HL-60 (cell line): ENCODE results near the gene RIMS3.

ENCODE experiments used
- DNase-seq, 2 experiments: peaks; one replicate each; pipeline ENCODE4 v3.0.0-alpha.2; 2010 to 2020; ENCODE audit warnings: low read depth in 1 of 2, low spot score in 1 of 2
- H3K27ac ChIP-seq: fragments of 250-450 bp; sonication (Bioruptor Pico); replicated peaks from 2 replicates; pipeline ENCODE4 v1.5.1; 2020; ENCODE audit warnings: mild to moderate bottlenecking, moderate library complexity
- H3K27me3 ChIP-seq: fragments of 250-450 bp; sonication (Bioruptor Pico); 2 replicates; pipeline ENCODE4 v1.5.1; 2021; ENCODE audit warnings: mild to moderate bottlenecking, moderate library complexity; ENCODE audit not compliant: insufficient read depth, poor library complexity, severe bottlenecking
- H3K4me3 ChIP-seq: replicated peaks from 2 replicates; pipeline ENCODE4 v1.5.1; 2011; ENCODE audit warnings: mild to moderate bottlenecking, control low read depth, low read length; ENCODE audit not compliant: insufficient read depth
- GABPA ChIP-seq: IDR thresholded peaks from 2 replicates; pipeline ENCODE4 v1.6.1; 2012; ENCODE audit warnings: low read depth
- POLR2AphosphoS5 ChIP-seq: IDR thresholded peaks from 2 replicates; pipeline ENCODE4 v1.6.1; 2012; ENCODE audit warnings: low read depth
- SPI1 ChIP-seq: IDR thresholded peaks from 2 replicates; pipeline ENCODE4 v1.6.1; 2012; ENCODE audit warnings: low read depth, mild to moderate bottlenecking, borderline replicate concordance
- TF ChIP-seq, protein P1 (sequence below): IDR thresholded peaks from one replicate; pipeline ENCODE4 v1.5.1; 2011; ENCODE audit warnings: low read length, control low read depth, inconsistent platforms; ENCODE audit not compliant: insufficient read depth
- TF ChIP-seq, protein P2 (sequence below): IDR thresholded peaks from 2 replicates; pipeline ENCODE4 v1.6.1; 2012; ENCODE audit warnings: low read depth; ENCODE audit not compliant: insufficient replicate concordance

The RIMS3 gene

DNA sequence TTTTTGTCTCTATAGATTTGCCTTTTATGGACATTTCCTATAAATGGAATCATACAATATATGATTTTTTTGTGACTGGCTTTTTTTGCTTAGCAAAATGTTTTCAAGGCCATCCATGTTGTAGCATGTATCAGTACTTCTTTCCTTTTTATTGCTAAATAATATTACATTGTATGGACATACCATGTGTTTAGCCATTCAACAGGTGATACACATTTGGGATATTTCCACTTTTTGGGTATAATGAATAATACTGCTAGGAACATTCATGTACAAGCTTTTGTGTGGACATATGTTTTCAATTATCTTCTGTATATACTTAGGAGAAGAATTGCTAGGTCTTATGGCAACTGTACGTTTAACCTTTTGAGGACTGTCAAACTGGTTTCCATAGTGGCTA lies 47.4 kb downstream of the RIMS3 start:
- no peak for DNase-seq
- H3K27me3 ChIP-seq: no peaks in the 10 kb centered on the region
- H3K27ac ChIP-seq: no peak overlapping the region
- H3K4me3 ChIP-seq: no peak overlapping the region
- TF ChIP-seq POLR2AphosphoS5 (no peak), SPI1 (no peak), GABPA (no peak)
- TF ChIP-seq, protein P1, sequence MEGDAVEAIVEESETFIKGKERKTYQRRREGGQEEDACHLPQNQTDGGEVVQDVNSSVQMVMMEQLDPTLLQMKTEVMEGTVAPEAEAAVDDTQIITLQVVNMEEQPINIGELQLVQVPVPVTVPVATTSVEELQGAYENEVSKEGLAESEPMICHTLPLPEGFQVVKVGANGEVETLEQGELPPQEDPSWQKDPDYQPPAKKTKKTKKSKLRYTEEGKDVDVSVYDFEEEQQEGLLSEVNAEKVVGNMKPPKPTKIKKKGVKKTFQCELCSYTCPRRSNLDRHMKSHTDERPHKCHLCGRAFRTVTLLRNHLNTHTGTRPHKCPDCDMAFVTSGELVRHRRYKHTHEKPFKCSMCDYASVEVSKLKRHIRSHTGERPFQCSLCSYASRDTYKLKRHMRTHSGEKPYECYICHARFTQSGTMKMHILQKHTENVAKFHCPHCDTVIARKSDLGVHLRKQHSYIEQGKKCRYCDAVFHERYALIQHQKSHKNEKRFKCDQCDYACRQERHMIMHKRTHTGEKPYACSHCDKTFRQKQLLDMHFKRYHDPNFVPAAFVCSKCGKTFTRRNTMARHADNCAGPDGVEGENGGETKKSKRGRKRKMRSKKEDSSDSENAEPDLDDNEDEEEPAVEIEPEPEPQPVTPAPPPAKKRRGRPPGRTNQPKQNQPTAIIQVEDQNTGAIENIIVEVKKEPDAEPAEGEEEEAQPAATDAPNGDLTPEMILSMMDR: no peak
- TF ChIP-seq, protein P2, sequence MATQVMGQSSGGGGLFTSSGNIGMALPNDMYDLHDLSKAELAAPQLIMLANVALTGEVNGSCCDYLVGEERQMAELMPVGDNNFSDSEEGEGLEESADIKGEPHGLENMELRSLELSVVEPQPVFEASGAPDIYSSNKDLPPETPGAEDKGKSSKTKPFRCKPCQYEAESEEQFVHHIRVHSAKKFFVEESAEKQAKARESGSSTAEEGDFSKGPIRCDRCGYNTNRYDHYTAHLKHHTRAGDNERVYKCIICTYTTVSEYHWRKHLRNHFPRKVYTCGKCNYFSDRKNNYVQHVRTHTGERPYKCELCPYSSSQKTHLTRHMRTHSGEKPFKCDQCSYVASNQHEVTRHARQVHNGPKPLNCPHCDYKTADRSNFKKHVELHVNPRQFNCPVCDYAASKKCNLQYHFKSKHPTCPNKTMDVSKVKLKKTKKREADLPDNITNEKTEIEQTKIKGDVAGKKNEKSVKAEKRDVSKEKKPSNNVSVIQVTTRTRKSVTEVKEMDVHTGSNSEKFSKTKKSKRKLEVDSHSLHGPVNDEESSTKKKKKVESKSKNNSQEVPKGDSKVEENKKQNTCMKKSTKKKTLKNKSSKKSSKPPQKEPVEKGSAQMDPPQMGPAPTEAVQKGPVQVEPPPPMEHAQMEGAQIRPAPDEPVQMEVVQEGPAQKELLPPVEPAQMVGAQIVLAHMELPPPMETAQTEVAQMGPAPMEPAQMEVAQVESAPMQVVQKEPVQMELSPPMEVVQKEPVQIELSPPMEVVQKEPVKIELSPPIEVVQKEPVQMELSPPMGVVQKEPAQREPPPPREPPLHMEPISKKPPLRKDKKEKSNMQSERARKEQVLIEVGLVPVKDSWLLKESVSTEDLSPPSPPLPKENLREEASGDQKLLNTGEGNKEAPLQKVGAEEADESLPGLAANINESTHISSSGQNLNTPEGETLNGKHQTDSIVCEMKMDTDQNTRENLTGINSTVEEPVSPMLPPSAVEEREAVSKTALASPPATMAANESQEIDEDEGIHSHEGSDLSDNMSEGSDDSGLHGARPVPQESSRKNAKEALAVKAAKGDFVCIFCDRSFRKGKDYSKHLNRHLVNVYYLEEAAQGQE: no peak

DNA sequence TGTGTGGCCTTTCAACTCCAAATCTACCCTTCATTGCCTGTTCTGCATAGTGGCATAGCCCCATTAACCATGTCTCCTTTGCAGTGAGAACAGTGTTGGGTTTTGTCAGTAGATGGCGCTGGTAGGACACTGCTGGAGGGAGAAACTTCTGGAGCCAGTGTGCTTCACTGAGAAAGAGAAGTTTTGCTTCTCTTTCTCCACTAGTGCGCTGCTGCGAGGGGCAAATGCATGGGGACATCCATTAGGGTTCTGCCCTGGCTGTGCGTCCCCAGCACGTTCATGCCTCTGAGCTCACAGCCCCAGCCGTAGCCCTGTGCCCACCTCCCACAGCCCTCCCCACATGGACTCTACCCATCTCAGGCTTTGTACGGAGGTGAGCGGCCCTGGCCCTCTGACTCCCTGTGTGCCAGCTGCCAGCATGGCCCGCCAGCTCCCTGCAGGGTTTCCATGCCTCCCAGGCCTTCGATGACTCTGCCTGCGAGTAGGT lies 53.1 kb downstream of the RIMS3 start:
- peak; percentile 44 to 78 for DNase-seq
- no peak overlapping the region for H3K27ac ChIP-seq
- TF ChIP-seq GABPA: no peak
- TF ChIP-seq, protein P1: peak; percentile 98
- no peaks in the 10 kb centered on the region for H3K27me3 ChIP-seq
- H3K4me3 ChIP-seq: no peak overlapping the region

DNA sequence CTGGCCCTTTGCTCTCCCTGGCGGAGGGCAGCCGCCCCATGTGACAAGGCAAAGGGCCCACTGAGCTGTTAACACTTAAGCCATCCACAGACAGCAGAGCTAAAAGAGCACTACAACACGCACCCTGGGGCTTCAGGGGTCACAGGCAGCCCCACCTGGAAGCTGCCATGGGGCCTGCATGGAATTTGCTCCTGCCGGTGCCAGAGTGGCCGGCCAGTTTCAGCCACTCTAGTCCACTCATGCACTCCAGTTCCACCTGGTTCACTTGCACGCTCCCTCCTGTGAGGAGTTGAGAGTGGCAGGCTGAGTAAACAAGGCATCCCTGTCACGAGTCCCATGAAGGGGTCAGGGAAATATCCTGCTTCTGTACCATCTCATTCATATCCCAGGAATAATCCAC lies 55.3 kb downstream of the RIMS3 start:
- Histone ChIP-seq H3K4me3 (no peak overlapping the region), H3K27me3 (no peaks in the 10 kb centered on the region), H3K27ac (no peak overlapping the region)
- TF ChIP-seq, protein P2: no peak
- TF ChIP-seq POLR2AphosphoS5 (no peak), GABPA (no peak), SPI1 (no peak)
- TF ChIP-seq, protein P1: no peak
- no peak for DNase-seq

DNA sequence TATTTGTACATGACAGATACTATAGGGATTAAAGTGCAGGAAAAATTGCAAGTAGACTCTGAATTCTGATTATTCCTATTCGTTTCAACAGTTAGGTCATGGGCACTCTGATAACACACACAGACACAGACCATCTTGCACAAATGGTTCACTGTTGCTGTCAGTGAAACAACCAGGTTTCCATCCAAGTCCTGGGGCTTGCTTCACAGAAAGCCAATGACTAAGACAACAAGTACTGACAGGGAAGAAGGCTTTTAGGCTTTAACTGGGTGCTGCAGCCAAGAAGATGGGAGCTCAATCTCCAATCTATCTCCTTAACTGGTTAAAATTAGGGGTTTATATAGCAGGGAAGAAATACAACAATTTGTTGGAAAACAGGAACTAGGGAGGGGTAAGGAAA lies 57.6 kb downstream of the RIMS3 start:
- Histone ChIP-seq H3K27ac (no peak overlapping the region), H3K4me3 (no peak overlapping the region), H3K27me3 (no peaks in the 10 kb centered on the region)
- no peak for DNase-seq
- TF ChIP-seq, protein P2: no peak
- TF ChIP-seq POLR2AphosphoS5 (no peak), GABPA (no peak), SPI1 (no peak)
- TF ChIP-seq, protein P1: no peak
